ENCODE data around the gene PTPN14.

Gene PTPN14

GRCh38 chr1:214360116-214360515, 191.3 kb downstream of the PTPN14 start:
- no peak for DNase-seq

- DNase-seq: no peak
Measured at GRCh38 chr1:214354440-214355148, 196.8 kb downstream of the PTPN14 start.

- DNase-seq: no peak
Measured at GRCh38 chr1:214352838-214353237, 198.6 kb downstream of the PTPN14 start.

- no peak for DNase-seq
Measured at GRCh38 chr1:214351551-214352277, 199.7 kb downstream of the PTPN14 start.

GRCh38 chr1:214349781-214350180, 201.6 kb downstream of the PTPN14 start:
- DNase-seq: no peak

GRCh38 chr1:214349008-214349407, 202.4 kb downstream of the PTPN14 start:
- DNase-seq: no peak

- no peak for DNase-seq
Measured at GRCh38 chr1:214344897-214345296, 206.5 kb downstream of the PTPN14 start.

GRCh38 chr1:214342525-214342924, 208.9 kb downstream of the PTPN14 start:
- DNase-seq: no peak

GRCh38 chr1:214341932-214342331, 209.5 kb downstream of the PTPN14 start:
- DNase-seq: no peak

- DNase-seq: no peak
Measured at GRCh38 chr1:214341459-214341858, 209.9 kb downstream of the PTPN14 start.

GRCh38 chr1:214338212-214338611, 213.2 kb downstream of the PTPN14 start:
- DNase-seq: no peak

GRCh38 chr1:214337511-214337910, 213.9 kb downstream of the PTPN14 start:
- DNase-seq: no peak

- no peak for DNase-seq
Measured at GRCh38 chr1:214337015-214337414, 214.4 kb downstream of the PTPN14 start.

GRCh38 chr1:214335567-214335966, 215.8 kb downstream of the PTPN14 start:
- DNase-seq: no peak

GRCh38 chr1:214332946-214333798, 218.2 kb downstream of the PTPN14 start:
- DNase-seq: peak; percentile 67

GRCh38 chr1:214331827-214332423, 219.5 kb downstream of the PTPN14 start:
- DNase-seq: peak; percentile 74

GRCh38 chr1:214331180-214331579, 220.2 kb downstream of the PTPN14 start:
- DNase-seq: no peak

- no peak for DNase-seq
Measured at GRCh38 chr1:214330715-214331114, 220.7 kb downstream of the PTPN14 start.

GRCh38 chr1:214330222-214330621, 221.2 kb downstream of the PTPN14 start:
- DNase-seq: no peak

- no peak for DNase-seq
Measured at GRCh38 chr1:214329470-214330220, 221.8 kb downstream of the PTPN14 start.

GRCh38 chr1:214328770-214329469, 222.5 kb downstream of the PTPN14 start:
- DNase-seq: peak; percentile 89

GRCh38 chr1:214327514-214327913, 223.9 kb downstream of the PTPN14 start:
- DNase-seq: no peak
